ENCODE data around the gene RLN2.
"Not testable (repeated sequence)": the region's sequence is repeated elsewhere in the genome, so short reads cannot be mapped to it uniquely, and the experiment has no call there.

DNA sequence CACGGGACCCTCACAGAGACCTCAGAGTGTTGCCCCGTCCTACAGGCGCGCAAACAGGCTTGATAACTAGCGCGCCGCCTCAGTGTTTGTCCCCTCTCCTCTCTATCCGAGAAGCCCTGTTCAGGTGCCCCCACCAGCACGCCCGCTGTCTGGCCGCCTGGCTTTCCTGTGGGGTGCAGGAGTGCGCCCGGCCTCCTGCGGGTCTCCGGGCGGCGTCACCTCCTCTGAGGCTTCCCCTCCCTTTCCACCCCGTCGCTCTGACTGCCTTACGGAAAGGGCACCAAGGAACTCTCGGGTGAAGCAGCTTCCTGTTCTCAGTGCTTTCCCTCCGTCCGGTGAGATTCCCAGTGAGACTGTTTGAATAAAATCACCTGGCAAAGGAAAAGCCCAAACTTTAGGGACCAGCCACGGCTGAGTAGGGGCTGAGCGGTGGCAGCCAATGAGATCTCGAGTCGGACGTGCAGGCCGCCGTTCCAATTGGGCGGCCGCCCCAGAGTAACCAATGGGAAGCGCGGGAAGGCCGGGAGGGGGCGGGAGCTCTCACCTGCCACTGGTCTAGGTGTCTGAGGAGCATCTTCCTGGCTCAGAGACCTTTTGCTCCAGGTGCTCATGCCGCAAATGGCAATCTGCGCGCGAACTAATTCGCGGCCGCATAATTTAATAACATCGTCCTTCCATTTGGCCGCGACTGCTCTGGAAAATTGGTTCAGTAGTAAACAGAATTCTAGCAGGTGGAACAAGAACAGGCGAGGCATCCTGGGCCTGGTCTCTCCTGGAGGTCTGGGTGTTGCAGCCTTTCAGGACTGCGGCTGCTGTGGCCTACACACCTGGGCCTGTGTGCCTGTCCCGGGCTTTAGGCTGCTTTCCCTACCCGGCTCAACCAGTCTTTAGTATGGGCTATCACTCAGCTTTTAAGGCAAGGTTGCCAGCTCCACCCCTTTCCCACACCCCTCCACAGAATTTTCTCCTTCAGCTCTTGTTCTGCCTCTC, 34.8 kb upstream of the RLN2 start, which contains the start of gene RLN1:
- TF ChIP-seq EP300, POLR2A (IDR thresholded peaks at IDR 0.05): not testable (repeated sequence)
- TF ChIP-seq, protein P1, sequence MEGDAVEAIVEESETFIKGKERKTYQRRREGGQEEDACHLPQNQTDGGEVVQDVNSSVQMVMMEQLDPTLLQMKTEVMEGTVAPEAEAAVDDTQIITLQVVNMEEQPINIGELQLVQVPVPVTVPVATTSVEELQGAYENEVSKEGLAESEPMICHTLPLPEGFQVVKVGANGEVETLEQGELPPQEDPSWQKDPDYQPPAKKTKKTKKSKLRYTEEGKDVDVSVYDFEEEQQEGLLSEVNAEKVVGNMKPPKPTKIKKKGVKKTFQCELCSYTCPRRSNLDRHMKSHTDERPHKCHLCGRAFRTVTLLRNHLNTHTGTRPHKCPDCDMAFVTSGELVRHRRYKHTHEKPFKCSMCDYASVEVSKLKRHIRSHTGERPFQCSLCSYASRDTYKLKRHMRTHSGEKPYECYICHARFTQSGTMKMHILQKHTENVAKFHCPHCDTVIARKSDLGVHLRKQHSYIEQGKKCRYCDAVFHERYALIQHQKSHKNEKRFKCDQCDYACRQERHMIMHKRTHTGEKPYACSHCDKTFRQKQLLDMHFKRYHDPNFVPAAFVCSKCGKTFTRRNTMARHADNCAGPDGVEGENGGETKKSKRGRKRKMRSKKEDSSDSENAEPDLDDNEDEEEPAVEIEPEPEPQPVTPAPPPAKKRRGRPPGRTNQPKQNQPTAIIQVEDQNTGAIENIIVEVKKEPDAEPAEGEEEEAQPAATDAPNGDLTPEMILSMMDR (IDR thresholded peaks at IDR 0.05) = not testable (repeated sequence)

Data from suprapubic skin (tissue), 3 donors.